D721Med (cell line): ENCODE results near the gene C19orf47.
"Not testable (repeated sequence)": the region's sequence is repeated elsewhere in the genome, so short reads cannot be mapped to it uniquely, and the experiment has no call there.

Experiments
- DNase-seq: peaks from one replicate; pipeline ENCODE4 v3.0.0; 2011; ENCODE audit warnings: low spot score; ENCODE audit not compliant: insufficient read length
- FAIRE-seq: peaks from 2 replicates; lab custom pipeline; 2011; peaks lifted over from hg19 to GRCh38; lab: Jason Lieb, UNC
- TF ChIP-seq, protein P1 (sequence below): IDR thresholded peaks from 2 replicates; pipeline ENCODE4 v1.5.1; 2012; ENCODE audit warnings: mild to moderate bottlenecking, control low read depth; ENCODE audit not compliant: insufficient read depth; ENCODE audit errors: missing control alignments

Gene C19orf47

DNA sequence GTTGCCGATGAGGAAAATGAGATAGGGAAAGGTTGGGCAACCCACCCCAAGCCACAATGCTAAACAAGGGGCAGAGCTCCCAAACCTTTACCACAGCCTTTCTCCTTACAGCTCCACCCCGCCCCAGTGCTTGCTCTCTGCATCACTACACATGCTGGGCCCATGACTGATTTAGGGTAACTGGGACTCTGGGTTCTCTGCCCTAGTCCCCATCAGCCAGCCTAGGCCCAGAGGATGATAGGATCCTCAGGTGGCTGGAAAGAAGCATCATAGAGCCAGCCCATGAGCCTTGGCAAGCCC, 11.6 kb downstream of the C19orf47 start:
- FAIRE-seq (no peak), DNase-seq (no peak)
- TF ChIP-seq, protein P1, sequence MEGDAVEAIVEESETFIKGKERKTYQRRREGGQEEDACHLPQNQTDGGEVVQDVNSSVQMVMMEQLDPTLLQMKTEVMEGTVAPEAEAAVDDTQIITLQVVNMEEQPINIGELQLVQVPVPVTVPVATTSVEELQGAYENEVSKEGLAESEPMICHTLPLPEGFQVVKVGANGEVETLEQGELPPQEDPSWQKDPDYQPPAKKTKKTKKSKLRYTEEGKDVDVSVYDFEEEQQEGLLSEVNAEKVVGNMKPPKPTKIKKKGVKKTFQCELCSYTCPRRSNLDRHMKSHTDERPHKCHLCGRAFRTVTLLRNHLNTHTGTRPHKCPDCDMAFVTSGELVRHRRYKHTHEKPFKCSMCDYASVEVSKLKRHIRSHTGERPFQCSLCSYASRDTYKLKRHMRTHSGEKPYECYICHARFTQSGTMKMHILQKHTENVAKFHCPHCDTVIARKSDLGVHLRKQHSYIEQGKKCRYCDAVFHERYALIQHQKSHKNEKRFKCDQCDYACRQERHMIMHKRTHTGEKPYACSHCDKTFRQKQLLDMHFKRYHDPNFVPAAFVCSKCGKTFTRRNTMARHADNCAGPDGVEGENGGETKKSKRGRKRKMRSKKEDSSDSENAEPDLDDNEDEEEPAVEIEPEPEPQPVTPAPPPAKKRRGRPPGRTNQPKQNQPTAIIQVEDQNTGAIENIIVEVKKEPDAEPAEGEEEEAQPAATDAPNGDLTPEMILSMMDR: no peak

DNA sequence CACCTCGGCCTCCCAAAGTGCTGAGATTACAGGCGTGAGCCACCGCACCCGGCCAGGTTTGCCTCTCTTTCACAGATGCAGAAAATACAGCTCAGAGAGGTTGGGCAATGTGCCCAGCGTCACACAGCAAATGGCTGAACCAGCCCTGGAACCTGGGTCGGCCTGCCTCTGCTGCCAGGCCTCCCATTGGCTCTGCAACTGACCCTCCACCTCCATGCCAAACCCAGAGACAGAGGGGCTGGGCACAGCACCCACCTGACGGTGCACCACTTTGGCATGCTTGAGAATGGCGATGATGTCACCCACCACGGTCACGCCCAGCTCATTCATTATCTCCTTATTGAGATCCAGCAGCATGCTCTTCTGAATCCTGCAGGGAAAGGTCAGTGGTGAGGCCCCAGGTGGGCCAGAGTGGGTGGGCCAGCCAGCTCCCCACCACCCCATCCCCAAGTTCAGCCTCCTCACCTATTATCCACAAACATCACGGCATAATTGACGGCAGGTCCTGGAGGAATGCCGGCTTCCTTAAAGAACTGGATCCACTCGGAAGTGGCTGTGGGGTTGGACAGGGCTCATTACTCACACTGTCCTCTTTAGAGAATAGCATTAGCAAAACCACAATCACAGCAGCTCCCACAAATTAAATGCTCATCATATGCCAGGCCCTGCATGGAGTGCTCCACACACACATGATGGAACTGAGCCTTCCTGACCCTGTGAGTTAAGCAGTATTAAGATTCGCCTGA, 12.2 kb downstream of the C19orf47 start:
- DNase-seq (no peak), FAIRE-seq (no peak)

DNA sequence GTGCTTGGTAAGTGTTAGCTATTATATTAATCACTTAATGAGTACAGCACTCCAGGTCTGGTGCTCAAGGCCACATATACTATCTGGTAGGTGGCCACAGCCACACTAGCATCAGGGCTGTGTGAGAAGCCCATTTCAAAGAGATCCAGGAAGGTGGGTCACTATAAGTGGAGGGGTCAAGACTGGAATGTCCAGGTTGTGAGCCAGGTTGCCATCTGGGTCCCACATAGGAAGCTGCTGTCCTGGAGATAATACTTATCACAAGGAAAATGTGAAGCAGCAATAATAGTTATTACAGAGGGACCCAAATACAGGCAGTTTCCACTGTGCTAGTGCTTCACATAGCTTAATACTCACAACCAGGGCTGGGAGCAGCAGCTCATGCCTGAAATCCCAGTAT, 13.1 kb downstream of the C19orf47 start:
- DNase-seq (no peak), FAIRE-seq (no peak)
- TF ChIP-seq, protein P1: no peak

More for the DNA sequence above, 12.2 kb downstream of the C19orf47 start:
- TF ChIP-seq, protein P1: no peak

DNA sequence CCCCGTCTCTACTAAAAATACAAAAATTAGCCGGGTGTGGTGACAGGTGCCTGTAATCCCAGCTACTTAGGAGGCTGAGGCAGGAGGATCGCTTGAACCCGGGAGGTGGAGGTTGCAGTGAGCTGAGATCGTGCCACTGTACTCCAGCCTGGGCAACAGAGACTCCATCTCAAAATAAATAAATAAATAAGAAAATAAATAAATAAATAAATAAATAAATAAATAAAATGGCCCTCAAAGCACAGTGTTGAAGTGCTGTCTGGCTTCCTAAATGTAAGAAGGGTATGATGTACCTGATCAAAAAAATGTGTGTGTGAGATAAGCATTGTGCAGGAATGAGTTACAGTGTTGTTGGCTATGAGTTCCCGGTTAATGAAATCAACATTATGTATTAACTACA, 15.1 kb downstream of the C19orf47 start:
- not testable (repeated sequence) for FAIRE-seq, DNase-seq

DNA sequence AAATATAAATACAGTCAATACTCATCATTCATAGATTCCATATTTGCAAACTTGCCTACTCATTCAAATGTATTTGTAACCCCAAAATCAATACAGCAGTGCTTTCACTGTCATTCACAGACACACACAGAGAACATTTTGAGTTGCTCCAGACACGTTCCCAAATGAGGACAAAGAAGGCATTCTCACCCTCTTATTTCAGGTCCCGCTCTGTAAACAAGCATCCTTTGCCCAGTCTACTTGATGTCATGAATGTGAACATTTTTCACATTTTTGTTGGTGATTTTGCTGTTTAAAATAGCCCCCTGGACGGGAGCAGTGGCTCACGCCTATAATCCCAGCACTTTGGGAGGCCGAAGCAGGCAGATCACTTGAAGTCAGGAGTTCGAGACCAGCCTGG, 15.5 kb downstream of the C19orf47 start:
- no peak for DNase-seq
- no peak for FAIRE-seq
- TF ChIP-seq, protein P1: no peak

DNA sequence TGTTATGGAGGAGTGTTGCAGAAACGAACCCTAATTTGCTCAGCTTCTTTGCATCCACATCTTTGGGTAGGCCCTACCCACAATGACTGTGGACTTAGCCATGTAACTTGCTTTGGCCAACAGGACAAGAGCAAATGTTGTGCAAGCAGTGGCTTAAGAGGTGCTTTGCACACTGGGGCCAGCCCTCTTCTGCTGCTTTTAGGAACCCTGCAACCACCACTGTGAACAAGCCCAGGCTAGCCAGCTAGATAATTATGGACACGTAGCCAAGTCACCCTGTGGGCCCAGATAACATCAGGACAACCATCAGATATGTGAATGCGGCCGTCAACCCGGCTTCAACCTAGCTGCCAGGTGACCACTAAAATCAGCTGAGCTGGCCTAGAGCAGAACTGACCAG, 17.1 kb downstream of the C19orf47 start:
- FAIRE-seq (no peak), DNase-seq (no peak)
- TF ChIP-seq, protein P1: no peak

DNA sequence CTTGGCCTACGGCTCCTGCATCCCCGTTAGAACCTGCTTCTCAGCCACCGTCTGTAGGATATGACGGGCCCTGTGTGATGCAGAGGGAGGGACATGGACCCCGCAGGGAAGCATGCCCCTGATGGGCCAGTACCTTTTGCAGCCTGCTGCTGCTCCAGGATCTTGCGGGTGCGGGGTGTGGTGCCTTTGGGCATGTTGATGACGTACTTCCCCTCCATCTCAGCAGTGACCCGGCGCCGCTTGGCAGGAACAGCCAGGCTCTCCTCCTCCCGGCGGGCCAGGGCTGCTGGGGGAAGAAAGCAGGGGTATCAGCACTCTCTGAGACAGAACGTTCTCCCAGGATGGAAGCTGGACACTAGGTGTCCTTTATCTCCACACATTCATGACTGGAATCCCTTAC, 22.0 kb downstream of the C19orf47 start:
- FAIRE-seq (no peak), DNase-seq (no peak)
- TF ChIP-seq, protein P1: no peak
